ENCODE results near the gene LTO1. TPM values are rescaled to one million over a fixed set of nuclear protein-coding genes. Genes with fewer than 3 reads are reported as not detected.
A peak's percentile ranks its signal among the peaks of the same experiment; 100 is the strongest.

LTO1 gene
- polyA plus RNA-seq, 4 donors = 18.0 to 24.2 (median 21.0) TPM

DNA sequence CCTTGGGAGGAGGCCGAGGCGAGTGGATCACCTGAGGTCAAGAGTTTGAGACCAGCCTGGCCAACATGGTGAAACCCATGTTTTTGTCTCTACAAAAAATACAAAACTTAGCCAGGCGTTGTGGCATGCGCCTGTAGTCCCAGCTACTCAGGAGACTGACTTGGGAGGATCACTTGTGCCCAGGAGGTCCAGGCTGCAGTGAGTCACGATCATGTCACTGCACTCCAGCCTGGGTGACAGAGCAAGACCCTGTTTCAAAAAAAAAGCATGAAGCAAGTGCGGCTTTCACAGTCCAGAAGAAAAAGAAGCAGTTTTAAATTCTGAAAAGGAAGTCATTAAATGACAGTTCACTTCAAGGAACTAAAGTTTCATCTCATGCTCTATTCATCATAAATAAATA is 7.1 kb upstream of the LTO1 start:
- DNase-seq (ENCODE audit: low read depth in 4 of 4, low spot score in 3 of 4) = no peak

DNA sequence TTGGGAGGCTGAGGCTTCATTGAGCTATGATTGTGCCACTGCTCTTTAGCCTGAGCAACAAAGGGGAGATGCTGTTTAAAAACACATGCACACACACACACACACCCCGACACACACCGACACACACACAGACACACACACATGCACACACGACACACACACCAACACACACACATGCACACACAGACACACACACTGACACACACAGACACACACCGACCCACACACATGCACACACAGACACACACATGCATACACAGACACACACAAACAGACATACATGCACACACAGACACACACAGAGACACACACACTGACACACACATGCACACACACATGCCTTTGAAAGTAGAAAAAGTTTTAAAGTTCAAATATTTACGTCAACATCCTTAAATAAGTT is 5.5 kb upstream of the LTO1 start:
- no peak for DNase-seq (ENCODE audit: low read depth in 4 of 4, low spot score in 3 of 4)

DNA sequence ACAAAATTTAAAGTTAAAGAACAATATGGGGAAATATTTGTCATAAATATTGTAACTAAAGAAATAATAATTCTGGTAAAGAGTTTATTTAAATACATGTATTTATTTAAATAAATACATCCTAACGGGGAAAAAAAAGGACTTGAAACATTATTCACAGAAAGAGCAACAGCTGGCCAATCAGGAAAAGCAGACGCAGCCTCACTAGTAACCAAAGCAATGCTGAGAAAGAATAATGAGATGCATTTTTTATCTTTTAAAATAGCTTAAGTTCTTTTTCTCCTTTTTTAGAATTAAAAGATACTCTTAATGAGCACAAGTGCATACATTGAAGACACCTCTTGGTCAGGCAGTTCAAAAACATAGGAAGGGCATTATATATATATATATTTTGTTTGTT is 2.6 kb upstream of the LTO1 start:
- no peak for DNase-seq (ENCODE audit: low read depth in 4 of 4, low spot score in 3 of 4)

DNA sequence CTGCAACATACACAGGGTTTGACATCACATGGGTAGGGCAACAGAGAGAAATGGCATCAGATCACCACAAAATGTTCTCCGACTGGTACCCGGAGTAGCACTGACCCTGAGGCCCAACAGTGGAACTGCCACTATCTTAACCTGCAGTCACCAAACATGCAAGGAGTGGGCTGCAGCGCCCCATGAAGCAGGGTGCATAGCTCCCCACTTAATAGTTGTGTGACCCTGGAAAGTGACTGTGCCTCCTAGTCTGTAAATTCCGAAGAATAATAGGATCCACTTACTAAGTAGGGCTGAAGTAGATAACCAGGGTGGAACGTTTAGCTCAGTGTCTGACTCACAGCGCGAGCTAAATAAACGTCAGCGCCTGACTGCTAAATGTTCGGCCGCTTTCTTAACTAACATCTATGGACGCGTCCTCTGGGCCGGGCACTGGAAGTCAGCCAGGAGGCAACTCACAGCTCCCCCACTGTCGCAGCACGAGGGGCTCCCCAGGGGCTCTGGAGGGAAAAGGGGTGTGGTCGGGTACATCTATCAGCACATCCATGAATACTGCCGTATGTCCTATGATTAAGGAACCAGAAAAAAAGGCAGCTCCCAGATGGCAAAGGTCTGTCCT is 777 bp downstream of the LTO1 start:
- no peak for DNase-seq (ENCODE audit: low read depth in 4 of 4, low spot score in 3 of 4)

DNA sequence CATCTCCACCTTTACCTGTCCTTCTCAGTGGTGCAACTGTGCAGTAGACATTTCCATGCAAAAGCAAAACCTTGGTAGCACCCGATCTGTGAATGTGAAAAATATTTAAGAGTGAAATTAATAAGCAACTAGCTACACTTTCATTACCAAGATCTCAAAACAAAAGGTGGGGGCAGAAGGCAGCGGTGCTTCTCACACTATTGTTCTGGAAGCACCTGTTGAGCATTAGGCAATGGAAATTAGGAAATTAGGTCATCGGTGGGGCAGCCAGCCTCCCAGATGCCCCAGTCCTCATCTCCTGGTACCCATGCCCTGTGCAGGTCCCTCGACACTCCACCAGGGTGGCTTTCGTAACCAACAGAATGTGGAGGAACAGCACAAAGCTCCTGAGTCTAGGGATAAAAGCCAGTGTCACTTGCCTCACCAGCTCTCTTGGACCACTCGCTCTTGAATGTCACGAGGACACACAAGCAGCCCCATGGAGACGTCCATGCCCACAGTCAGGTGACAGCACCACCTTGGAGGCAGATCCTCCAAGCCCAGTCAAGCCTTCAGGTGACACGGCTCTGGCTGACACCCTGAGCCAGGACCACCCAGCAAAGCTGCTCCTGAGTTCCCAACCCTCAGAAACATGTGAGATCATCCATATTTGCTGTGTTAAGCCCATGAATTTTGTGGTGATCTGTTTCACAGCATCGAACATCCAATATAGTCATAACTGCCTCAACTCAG is 3.3 kb downstream of the LTO1 start:
- DNase-seq (ENCODE audit: low read depth in 4 of 4, low spot score in 3 of 4) = no peak

DNA sequence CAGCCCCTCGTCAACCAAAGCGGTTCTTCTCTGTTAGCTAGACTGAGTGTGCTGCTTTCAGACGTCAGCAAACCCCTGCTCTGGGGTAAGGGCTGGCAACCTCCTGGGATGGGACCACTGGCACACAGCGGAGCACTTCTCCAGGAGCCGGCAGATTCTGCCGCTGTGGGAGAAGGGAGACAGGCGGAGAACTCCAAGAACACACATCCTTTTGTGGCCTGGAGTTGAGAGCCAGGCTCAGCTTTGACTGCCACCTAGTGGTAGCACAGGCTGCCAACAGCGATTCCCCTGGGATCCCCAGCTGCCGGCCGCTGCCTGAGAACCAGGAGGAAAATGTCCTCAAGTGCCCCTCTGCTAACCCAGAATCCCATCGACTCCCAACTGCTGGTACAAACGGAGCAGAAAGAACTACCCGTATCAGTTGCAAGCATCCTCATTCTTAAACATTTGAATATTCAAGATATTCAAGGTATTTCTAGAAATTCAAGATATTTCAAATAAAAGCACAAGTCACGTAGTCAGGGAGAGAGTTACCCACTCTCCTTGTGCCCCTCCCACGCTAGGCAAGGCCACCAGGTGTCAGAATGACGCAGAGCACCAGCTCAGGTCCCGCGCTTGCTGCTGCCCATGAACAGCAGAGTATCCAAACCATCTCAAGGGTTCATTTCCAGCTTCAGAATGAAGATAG is 4.9 kb downstream of the LTO1 start:
- peak; percentile 68 to 79 (median 76) for DNase-seq (ENCODE audit: low read depth in 4 of 4, low spot score in 3 of 4)

DNA sequence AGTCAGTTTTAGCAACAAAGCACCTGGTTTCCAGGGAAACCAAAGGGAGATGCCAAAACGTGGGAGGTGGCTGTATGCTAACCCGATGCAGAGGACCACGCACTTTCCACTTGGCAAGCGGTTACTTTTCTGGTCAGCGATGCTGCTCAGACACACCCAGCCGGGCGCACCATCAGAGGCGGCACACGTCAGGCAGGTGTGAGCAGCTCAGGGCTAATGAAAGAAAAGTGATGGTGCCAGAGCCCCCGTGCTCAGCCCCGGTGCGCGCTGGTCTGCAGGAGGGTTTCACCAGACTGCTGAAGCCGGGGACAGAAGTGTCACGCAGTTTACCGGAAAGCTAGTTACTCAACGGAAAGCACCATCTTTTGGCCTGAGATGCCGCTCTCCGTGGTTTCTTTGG is 5.7 kb downstream of the LTO1 start:
- no peak for DNase-seq (ENCODE audit: low read depth in 4 of 4, low spot score in 3 of 4)

DNA sequence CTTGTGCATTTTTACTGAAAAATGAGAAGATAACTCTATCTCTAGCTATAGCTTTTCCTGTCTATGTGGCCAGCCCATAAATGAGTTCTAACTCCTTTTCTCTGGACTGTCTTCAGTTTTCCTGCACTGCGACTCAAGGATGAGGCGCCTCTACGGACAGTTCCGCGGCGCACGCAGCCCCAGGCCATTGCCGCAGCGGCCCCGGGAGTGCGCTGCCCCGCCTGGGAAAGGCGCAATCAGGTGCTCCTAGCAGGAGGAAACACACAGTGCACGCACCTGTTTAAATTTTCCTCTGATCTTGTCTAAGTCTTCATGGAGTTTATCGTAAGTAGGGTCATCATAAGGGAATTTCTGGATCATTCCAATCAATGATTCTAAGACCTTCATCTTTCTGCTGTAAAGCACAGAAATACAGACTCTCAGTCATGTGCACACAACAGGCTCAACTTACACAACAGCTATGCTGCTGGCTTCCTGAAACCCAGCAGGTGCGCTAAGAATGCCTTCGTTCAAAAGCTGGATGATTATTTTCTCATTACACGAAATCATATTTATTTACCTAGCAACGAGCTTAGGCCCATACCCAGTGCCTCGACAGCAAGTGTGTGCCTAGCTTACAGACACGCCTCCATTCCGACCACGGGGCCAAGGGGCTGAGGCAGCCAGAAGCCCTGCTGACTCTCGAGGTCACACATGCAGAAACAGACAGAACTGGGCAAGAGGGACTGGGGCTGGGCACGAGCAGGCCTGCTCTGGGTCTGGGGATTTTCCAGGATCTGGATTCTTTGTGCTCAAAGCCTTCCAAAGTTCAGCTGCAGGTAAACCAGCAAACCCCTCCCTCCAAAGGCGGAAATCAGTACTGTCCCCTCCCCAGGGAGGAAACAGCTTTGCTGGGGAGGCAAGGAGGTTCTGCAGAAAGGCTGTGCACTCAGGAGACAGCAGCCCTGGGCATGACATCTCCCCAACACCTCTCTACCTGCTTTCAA is 7.2 kb downstream of the LTO1 start:
- DNase-seq (ENCODE audit: low read depth in 4 of 4, low spot score in 3 of 4) = no peak

DNA sequence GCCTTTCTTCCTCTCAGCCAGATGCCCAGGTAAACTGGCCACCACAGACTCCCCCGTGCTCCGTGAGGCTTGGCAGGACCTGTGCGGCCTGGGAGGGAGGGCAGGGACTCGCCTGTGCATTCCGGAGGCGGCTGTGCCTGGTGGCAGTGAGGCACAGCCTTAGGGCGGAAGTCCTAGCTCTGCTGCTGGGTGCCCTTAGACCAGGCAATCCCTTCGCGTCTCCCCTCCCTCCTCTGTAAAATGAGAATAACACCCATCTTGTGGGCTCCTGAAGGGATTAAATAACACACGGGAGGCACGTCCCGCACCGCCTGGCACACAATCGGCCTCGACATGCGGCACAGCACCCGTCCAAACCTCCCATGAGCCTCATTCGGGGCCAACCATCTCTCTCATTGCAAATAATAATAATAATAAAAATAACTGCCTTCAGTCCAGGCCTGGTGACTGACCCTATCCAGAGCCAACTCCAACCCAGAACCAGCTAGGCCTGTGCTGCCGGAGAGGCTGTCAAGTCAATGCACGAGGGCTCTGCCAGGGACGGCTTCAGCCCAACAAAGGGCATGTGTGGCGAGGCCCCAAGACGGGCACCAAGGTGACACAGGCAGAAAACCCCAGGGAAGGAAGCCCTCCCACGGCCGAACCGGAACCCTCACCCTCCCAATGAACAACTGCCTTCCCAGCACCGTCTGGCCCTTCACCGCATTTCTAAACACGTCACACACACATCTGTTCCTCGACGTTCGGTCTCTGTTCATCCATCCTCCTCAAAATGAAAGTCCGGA is 8.2 kb downstream of the LTO1 start:
- DNase-seq (ENCODE audit: low read depth in 4 of 4, low spot score in 3 of 4) = no peak

DNA sequence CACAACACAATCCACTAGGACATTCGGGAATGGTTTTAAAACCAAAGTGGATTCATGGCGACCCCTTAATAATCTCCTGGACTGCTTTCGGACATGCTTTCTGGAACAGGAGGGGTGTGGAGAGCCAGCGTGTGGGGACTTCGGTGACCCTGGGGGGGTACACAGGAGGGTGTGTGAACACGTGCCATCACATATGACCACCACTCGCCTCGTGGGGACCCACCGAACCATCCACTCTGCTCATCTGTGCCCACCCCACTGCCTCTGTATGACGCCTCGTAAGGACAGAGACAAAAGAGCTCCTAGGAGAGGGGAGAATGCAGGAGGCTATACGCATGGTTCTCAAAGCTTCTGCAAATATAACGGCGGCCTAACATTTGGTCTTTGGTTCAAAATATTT is 8.9 kb downstream of the LTO1 start:
- no peak for DNase-seq (ENCODE audit: low read depth in 4 of 4, low spot score in 3 of 4)

DNA sequence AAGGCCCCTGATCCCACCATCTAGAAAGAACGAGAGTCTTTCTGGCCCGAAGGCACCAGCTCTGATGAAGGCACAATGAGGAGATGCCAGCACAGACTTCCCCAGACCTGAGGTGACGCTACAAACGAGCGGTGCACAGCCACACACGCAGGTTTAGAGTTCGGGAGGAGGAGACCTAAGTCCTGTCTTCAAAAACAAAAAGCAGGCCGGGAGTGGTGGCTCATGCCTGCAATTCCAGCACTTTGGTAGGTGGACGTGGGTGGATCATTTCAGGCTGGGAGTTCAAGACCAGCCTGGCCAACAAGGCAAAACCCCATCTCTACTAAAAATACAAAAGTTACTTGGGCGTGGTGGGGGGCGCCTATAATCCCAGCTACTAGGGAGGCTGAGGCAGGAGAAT is 9.5 kb downstream of the LTO1 start:
- no peak for DNase-seq (ENCODE audit: low read depth in 4 of 4, low spot score in 3 of 4)

DNA sequence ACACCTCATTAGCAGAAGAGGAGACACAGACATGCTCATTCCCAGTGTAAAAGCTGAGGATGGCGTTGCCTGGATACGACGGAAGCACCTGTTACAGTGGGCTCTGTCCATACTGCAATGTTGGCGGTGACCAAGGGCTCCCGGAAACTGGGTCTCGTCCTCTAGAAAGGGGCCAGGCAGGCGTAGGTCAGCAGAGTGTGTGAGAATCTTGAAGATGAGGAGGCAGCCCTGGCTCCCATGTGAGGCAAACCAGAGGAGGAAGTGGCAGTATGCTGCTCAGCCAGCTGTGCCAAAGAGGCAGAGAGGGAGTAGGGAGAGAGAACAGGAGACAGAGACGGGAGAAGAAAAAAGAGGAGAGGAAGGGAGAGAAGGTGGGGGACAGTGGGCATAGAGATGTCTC is 10.3 kb downstream of the LTO1 start:
- DNase-seq (ENCODE audit: low read depth in 4 of 4, low spot score in 3 of 4) = no peak

DNA sequence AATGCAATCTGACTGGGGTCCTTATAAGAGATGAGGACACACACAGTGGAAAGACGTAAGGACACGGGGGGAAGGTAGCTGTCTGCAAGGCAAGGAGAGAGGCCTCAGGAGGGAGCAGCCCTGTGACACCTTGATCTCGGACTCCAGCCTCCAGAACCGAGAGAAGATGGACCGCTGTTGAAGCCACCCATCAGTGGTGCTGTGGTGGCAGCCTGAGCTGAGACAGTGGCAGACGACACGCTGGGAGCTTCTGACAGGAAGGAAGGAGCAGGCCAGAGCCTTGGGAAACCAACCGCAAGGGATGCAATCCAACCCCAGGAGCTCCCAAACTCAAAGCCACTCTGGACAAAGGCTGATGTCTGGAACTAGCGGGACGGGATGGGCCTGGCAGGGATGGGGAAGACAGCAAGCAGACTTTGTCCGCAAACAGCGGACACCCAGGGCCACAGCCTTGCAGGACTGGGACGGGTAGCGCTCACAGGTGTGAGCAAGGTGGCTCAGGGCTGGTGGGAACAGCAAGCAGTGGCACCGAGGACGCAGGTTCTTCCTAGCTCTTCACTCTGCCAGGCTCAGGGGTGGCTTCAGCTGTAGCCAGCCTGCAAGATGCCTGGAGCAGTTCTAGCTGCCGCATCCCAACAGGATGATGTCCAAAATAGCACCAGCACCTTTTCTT is 10.9 kb downstream of the LTO1 start:
- DNase-seq (ENCODE audit: low read depth in 4 of 4, low spot score in 3 of 4) = no peak

DNA sequence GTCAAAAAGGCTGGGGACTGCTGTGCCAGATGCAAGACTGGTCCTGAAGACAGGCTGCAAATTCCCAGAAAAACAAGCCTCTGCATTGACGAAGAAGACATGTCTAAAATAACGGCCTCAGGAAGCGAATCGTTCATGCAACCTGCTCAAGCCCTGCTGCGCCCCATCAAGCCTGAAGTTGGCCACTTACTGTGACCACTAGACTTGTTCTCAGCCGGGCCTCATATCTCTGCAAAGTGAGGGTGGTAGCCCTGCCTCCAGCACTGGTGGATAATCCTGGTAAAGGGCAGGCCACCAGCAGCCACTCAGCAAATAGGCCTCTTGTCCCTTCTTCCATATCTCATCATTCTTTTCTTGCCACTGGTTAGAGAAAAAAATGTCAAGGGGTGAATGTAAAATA is 11.8 kb downstream of the LTO1 start:
- DNase-seq (ENCODE audit: low read depth in 4 of 4, low spot score in 3 of 4) = no peak

DNA sequence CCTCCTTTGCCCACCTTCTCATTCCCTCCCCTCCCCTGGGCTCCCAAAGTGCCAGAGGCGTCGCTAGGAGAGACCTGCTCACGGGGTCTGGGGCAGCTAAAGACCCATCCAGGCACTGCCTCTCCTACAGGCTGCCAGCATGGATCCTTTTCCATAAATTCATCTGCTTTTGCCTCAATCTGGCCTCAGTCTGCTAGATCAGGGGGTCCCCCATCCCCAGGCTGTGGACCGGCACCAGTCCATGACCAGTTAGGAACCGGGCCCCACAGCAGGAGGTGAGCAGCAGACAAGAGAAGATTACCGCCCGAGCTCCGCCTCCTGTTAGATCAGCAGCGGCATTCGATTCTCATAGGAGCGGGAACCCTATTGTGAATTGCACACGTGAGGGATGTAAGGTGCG is 12.3 kb downstream of the LTO1 start:
- no peak for DNase-seq (ENCODE audit: low read depth in 4 of 4, low spot score in 3 of 4)

DNA sequence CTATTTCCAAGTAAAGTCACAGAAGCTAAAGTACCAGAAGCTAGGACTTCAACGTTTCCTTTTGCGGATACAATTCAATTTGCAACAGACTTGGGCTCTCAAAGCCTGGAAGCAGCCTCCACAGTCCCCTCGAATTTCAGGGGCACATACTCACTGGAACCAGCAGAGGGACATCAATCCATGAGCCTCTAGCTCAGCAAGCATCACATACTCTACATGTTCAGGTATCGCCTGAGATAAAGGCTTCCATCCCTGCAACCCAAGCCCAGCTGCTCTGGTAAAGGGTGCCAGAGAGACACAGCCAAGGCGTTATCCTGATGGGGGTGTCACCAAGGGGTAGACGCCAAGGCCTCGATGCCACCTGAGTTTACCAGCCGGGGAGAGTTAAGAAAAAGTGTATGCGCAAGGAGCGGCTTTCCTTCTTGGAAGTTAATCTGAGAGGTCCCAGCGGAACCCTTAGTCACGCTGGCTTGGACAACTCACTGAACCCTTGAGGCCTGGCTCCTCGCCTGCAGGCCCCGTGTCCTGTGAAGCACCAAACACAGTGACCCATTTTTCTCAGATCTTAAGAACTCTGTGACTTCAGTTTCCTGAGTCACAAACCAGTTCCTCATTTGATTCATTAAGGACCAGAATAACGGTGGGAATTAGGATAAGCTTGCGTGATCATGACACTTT is 13.0 kb downstream of the LTO1 start:
- DNase-seq (ENCODE audit: low read depth in 4 of 4, low spot score in 3 of 4) = no peak

DNA sequence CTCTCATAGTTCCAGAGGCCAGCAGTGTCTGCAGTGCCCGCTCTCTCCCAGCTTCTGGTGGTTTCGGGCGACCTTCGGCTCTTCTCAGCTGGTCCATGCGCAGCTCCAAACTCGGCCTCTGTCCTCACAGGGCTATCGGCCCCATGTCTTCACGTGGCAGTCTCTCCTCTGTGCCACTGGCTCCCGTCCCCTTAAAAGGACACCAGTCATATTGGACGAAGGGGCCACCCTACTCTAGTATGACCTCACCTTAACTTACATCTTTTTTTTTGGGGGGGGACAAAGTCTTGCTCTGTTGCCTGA is 13.8 kb downstream of the LTO1 start:
- no peak for DNase-seq (ENCODE audit: low read depth in 4 of 4, low spot score in 3 of 4)

DNA sequence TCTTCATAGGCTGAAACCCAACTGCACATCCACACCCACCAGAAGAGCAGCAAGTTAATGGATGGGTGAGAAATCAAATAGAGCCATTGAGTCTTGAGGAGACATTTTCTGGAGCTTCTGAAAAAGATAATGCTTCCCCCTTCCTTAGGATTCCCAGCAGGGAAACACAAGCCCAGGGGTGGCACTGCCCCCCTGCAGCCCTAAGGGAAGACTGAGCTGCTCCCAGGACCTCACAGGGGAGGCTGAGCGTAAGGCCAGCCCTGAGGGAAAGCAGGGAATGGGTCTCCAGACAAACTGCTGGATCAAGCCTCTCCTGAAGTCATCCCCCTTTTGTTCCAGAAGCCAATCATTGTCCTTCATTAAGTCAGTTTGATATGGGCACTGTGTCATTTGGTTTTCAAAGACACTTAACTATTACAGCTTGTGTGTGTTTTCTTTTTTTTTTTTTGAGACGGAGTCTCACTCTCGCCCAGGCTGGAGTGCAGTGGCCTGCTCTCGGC is 15.1 kb downstream of the LTO1 start:
- DNase-seq (ENCODE audit: low read depth in 4 of 4, low spot score in 3 of 4) = no peak

DNA sequence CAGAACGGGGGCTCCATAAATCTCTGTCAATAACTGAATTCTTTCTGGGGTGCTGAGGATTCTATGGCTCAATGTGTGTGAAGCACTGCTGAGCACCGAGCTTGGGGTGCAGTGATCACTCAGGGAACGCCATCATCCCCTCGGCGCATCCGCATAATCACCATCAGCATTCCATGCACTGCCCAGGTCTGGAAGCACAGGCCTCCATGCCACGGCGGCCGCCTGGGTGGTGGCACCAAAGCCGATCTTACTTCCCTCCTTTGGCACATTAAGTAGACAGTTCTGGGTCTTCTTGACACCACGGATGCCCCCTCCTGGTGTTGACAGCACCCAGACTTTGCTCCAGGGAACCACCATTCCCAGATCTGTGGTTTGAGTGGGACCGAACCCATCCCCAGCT is 15.6 kb downstream of the LTO1 start:
- DNase-seq (ENCODE audit: low read depth in 4 of 4, low spot score in 3 of 4) = no peak
